Smooth muscle cell of the brain vasculature (primary cell): Measurements from ENCODE around the gene UNC13C.

Experiments
- DNase-seq: peaks from one replicate; pipeline ENCODE4 v3.0.0-alpha.2; 2012; ENCODE audit warnings: low read depth, low spot score

Gene UNC13C

GRCh38 chr15:54640873-54641272, 662.6 kb downstream of the UNC13C start:
- no peak for DNase-seq

- DNase-seq, result no peak
Measured at GRCh38 chr15:54644796-54645195, 666.6 kb downstream of the UNC13C start.

GRCh38 chr15:54659646-54660045, 681.4 kb downstream of the UNC13C start:
- DNase-seq, result no peak

GRCh38 chr15:54660356-54660755, 682.1 kb downstream of the UNC13C start:
- DNase-seq, result no peak

GRCh38 chr15:54675241-54675640, 697.0 kb downstream of the UNC13C start:
- no peak for DNase-seq

GRCh38 chr15:54681584-54681983, 703.3 kb downstream of the UNC13C start:
- no peak for DNase-seq
